GM21423 (cell line): ENCODE results near the gene PEX14.

ENCODE experiments used
- ATAC-seq: cut with Tn5 transposase; IDR thresholded peaks from one replicate; pipeline ENCODE4 v1.9.1; 2021; ENCODE audit warnings: mild to moderate bottlenecking, moderate library complexity; ENCODE audit not compliant: unreplicated experiment

Gene PEX14

GRCh38 chr1:10538646-10539355 is 64.1 kb downstream of the PEX14 start:
- no peak for ATAC-seq

GRCh38 chr1:10539411-10540043 is 64.8 kb downstream of the PEX14 start:
- ATAC-seq = no peak

- no peak for ATAC-seq
Observed at GRCh38 chr1:10540277-10541005, 65.7 kb downstream of the PEX14 start.

GRCh38 chr1:10541286-10541685 is 66.5 kb downstream of the PEX14 start:
- ATAC-seq = no peak

GRCh38 chr1:10544239-10544638 is 69.5 kb downstream of the PEX14 start:
- ATAC-seq = no peak

- ATAC-seq = no peak
Observed at GRCh38 chr1:10546896-10547295, 72.1 kb downstream of the PEX14 start.

GRCh38 chr1:10549904-10550664 is 75.3 kb downstream of the PEX14 start:
- no peak for ATAC-seq

GRCh38 chr1:10553118-10553517 is 78.4 kb downstream of the PEX14 start:
- ATAC-seq = no peak

GRCh38 chr1:10555635-10556429 is 81.1 kb downstream of the PEX14 start:
- no peak for ATAC-seq

GRCh38 chr1:10556430-10557005 is 81.8 kb downstream of the PEX14 start:
- ATAC-seq = no peak

- ATAC-seq = no peak
Observed at GRCh38 chr1:10557714-10558113, 83.0 kb downstream of the PEX14 start.

- ATAC-seq = no peak
Observed at GRCh38 chr1:10559386-10559785, 84.6 kb downstream of the PEX14 start.

- no peak for ATAC-seq
Observed at GRCh38 chr1:10561497-10561896, 86.7 kb downstream of the PEX14 start.

GRCh38 chr1:10561955-10562354 is 87.2 kb downstream of the PEX14 start:
- no peak for ATAC-seq

- ATAC-seq = no peak
Observed at GRCh38 chr1:10564063-10564462, 89.3 kb downstream of the PEX14 start.

- no peak for ATAC-seq
Observed at GRCh38 chr1:10569531-10569930, 94.8 kb downstream of the PEX14 start.

- no peak for ATAC-seq
Observed at GRCh38 chr1:10575616-10576015, 100.9 kb downstream of the PEX14 start.

- no peak for ATAC-seq
Observed at GRCh38 chr1:10578070-10578469, 103.3 kb downstream of the PEX14 start.

- no peak for ATAC-seq
Observed at GRCh38 chr1:10583641-10584040, 108.9 kb downstream of the PEX14 start.

- no peak for ATAC-seq
Observed at GRCh38 chr1:10585242-10585641, 110.5 kb downstream of the PEX14 start.
